ENCODE measurements around the gene PRDX3.

Gene PRDX3

DNA sequence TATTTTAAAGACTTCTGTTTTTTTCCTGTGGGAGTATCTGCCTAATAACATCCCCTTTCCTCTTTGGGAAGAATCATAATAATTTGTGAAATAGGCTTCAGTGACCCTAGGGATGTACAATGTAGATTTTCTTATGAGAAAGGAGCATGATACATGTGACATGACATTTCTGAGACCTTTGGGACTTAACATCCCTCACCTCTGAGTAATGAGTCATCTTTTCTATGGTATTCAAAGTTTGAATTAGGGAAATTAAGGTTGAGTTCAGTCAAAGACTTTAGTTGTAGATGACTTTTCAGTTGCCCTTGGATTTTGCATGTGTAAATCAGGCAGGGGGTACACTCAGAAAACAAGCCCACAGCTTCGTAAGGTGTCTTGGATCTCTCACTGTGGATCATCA is 43.1 kb upstream of the PRDX3 start:
- no peaks in the 10 kb centered on the region for H3K36me3 ChIP-seq (replicated peaks)
- H3K4me3 ChIP-seq (ENCODE audit: low read depth, low read length): no peak overlapping the region
- DNase-seq: no peak
- no peak overlapping the region for H3K27ac ChIP-seq
- in situ Hi-C loops (cut with HindIII; ENCODE audit: low pct_ligation_motif_present, low sequenced_read_pairs): loop anchor here (25.0 kb wide), 1 partner anchor 191 kb away; no protein-coding TSS in a partner anchor
- TF ChIP-seq, protein P1, sequence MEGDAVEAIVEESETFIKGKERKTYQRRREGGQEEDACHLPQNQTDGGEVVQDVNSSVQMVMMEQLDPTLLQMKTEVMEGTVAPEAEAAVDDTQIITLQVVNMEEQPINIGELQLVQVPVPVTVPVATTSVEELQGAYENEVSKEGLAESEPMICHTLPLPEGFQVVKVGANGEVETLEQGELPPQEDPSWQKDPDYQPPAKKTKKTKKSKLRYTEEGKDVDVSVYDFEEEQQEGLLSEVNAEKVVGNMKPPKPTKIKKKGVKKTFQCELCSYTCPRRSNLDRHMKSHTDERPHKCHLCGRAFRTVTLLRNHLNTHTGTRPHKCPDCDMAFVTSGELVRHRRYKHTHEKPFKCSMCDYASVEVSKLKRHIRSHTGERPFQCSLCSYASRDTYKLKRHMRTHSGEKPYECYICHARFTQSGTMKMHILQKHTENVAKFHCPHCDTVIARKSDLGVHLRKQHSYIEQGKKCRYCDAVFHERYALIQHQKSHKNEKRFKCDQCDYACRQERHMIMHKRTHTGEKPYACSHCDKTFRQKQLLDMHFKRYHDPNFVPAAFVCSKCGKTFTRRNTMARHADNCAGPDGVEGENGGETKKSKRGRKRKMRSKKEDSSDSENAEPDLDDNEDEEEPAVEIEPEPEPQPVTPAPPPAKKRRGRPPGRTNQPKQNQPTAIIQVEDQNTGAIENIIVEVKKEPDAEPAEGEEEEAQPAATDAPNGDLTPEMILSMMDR (IDR thresholded peaks at IDR 0.05; ENCODE audit: low read depth, low read length, missing control alignments): no peak
- H3K27me3 ChIP-seq (replicated peaks): no peaks in the 10 kb centered on the region

DNA sequence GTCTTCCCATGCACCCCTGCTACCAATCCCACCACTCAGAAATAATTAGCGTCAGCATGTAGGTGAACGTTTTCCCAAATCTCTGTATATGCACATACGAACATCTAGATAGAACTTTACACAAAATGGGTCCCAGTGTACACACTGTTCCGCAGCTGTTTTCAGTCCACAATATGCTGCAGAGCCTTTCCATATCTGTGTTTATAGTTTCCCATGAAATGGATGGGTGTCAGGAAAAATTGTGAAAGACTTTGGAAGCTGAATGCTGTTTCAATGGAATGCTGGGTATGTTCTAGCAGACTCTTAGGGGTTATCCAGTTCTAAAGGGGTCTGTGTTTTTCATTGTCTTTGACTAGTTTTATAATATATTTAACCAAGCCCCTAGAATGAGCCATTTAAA is 42.6 kb upstream of the PRDX3 start:
- H3K27me3 ChIP-seq (replicated peaks): no peaks in the 10 kb centered on the region
- H3K36me3 ChIP-seq (replicated peaks): no peaks in the 10 kb centered on the region
- in situ Hi-C loops (cut with HindIII; ENCODE audit: low pct_ligation_motif_present, low sequenced_read_pairs): loop anchor here (25.0 kb wide), 1 partner anchor 191 kb away; no protein-coding TSS in a partner anchor
- TF ChIP-seq, protein P1 (IDR thresholded peaks at IDR 0.05; ENCODE audit: low read depth, low read length, missing control alignments): no peak
- no peak overlapping the region for H3K4me3 ChIP-seq (ENCODE audit: low read depth, low read length)
- DNase-seq: no peak
- H3K27ac ChIP-seq: no peak overlapping the region

DNA sequence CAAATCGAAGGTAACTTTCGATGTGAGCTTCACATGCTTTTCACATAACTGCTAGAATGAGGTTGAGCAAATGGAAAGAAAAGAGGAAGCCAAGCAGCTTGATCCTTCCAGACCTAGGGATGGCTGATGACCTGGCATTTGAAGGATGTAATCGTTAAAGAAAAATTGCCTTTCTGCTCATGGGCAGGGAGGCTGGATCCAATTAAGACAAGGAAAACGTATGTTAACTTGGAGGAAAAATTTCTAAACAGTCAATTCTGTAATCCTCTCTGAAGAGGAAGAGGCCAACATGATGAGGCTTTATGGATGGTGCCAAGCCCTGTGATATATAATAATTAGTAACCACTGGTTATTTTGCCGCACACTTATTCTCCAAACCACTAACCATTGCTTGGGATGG is 41.3 kb upstream of the PRDX3 start:
- H3K36me3 ChIP-seq (replicated peaks): no peaks in the 10 kb centered on the region
- TF ChIP-seq, protein P1 (IDR thresholded peaks at IDR 0.05; ENCODE audit: low read depth, low read length, missing control alignments): no peak
- no peak overlapping the region for H3K4me3 ChIP-seq (ENCODE audit: low read depth, low read length)

DNA sequence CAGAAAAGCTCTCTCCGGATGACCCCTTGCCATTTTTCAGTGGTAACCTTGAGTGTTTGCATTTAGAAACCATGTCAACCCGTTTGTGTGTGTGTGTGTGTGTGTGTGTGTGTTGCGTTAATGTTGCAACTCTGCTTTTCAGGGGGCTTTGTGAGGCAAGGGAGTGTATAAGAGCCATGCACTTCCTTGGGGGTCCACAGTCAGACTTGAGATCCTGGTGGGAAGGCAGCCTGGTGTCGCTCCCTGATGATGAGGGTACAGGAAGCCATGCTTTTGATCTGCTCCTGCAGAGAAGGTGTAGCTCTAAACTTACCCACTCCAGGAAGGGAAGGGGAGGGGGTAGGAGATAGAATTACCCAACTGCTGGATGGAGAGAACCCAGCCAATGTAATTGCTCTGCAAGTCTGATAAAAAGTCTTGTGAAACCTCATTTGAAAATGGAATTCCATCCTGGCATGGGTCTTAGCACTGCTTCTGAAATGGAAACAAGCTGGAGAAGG is 39.4 kb upstream of the PRDX3 start:
- no peak overlapping the region for H3K4me3 ChIP-seq (ENCODE audit: low read depth, low read length)
- no peak for DNase-seq
- H3K27me3 ChIP-seq (replicated peaks): no peaks in the 10 kb centered on the region
- H3K36me3 ChIP-seq (replicated peaks): no peaks in the 10 kb centered on the region
- no peak overlapping the region for H3K27ac ChIP-seq
- TF ChIP-seq, protein P1 (IDR thresholded peaks at IDR 0.05; ENCODE audit: low read depth, low read length, missing control alignments): no peak
- in situ Hi-C loops (cut with HindIII; ENCODE audit: low pct_ligation_motif_present, low sequenced_read_pairs): loop anchor here (25.0 kb wide), 1 partner anchor 194 kb away; no protein-coding TSS in a partner anchor

More for the DNA sequence above, 41.3 kb upstream of the PRDX3 start:
- in situ Hi-C loops (cut with HindIII; ENCODE audit: low pct_ligation_motif_present, low sequenced_read_pairs): loop anchor here (25.0 kb wide), 1 partner anchor 192 kb away; no protein-coding TSS in a partner anchor
- no peak overlapping the region for H3K27ac ChIP-seq
- H3K27me3 ChIP-seq (replicated peaks): no peaks in the 10 kb centered on the region
- no peak for DNase-seq

DNA sequence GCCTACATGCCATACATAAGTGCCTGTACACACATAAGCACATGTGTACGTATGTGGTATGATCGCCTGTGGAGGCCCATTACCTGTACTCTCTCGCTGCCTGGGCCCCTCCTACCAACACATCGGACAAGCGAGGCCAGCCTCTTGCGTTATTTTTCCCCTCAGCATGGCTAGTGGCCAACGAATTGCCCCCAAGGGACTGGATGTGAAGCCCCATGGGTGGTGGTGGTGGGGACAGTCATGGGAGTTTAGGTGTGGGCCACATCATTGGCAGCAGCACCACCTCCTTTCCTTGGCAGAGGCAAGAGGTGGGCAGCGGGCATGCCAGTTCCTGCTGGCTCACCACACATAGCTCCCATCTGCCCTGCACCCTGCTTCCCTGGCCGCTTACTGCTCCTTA is 38.8 kb upstream of the PRDX3 start:
- DNase-seq: no peak
- Histone ChIP-seq H3K4me3 (ENCODE audit: low read depth, low read length) (no peak overlapping the region), H3K27me3 (replicated peaks) (no peaks in the 10 kb centered on the region), H3K27ac (no peak overlapping the region), H3K36me3 (replicated peaks) (no peaks in the 10 kb centered on the region)
- in situ Hi-C loops (cut with HindIII; ENCODE audit: low pct_ligation_motif_present, low sequenced_read_pairs): loop anchor here (25.0 kb wide), 1 partner anchor 195 kb away; no protein-coding TSS in a partner anchor
- TF ChIP-seq, protein P1 (IDR thresholded peaks at IDR 0.05; ENCODE audit: low read depth, low read length, missing control alignments): no peak

DNA sequence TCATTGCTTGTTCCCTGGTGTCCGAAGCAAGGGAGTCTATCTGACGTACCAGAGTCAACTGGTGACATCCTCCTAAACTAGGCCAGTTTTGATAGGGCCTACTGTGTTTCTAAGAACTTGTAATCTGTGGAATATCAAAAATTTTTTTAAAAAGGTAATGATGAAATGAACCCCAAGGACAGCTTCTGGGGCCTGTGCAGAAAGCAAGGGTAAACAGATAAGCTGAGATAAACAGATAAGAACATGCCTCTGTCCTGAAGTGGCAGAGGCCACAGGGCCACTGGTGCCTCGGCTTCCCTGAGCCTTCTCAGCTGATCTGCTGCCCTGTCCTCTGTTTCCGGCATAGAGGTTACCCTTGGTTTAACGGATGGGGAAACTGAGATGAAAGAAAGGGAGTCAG is 37.5 kb upstream of the PRDX3 start:
- Histone ChIP-seq H3K4me3 (ENCODE audit: low read depth, low read length) (no peak overlapping the region), H3K27me3 (replicated peaks) (no peaks in the 10 kb centered on the region), H3K36me3 (replicated peaks) (no peaks in the 10 kb centered on the region), H3K27ac (no peak overlapping the region)
- no peak for DNase-seq
- in situ Hi-C loops (cut with HindIII; ENCODE audit: low pct_ligation_motif_present, low sequenced_read_pairs): loop anchor here (25.0 kb wide), 1 partner anchor 196 kb away; no protein-coding TSS in a partner anchor
- TF ChIP-seq, protein P1 (IDR thresholded peaks at IDR 0.05; ENCODE audit: low read depth, low read length, missing control alignments): no peak

Measured in brain microvascular endothelial cell (primary cell).